Brain microvascular endothelial cell (primary cell): ENCODE data around the gene GOLGA7B.
"Not testable (repeated sequence)": the region's sequence is repeated elsewhere in the genome, so short reads cannot be mapped to it uniquely, and the experiment has no call there.

Experiments used
- DNase-seq: peaks from one replicate; pipeline ENCODE4 v3.0.0-alpha.2; 2020
- H3K27ac ChIP-seq: fragments of 250-450 bp; sonication (Bioruptor Pico); 2 replicates; pipeline ENCODE4 v1.5.1; 2020; ENCODE audit warnings: mild to moderate bottlenecking, moderate library complexity
- H3K27me3 ChIP-seq: fragments of 250-450 bp; sonication (Bioruptor Pico); replicated peaks from 2 replicates; pipeline ENCODE4 v1.5.1; 2020; ENCODE audit warnings: mild to moderate bottlenecking
- H3K36me3 ChIP-seq: fragments of 250-450 bp; sonication (Bioruptor Pico); replicated peaks from 2 replicates; pipeline ENCODE4 v1.5.1; 2020; ENCODE audit warnings: mild to moderate bottlenecking
- H3K4me3 ChIP-seq: 2 replicates; pipeline ENCODE4 v1.5.1; 2011; ENCODE audit warnings: low read depth, mild to moderate bottlenecking, control low read depth, low read length, moderate library complexity
- in situ Hi-C: cut with HindIII; loops from 2 replicates; pipeline ENCODE4 v1.10.0; 2017; ENCODE audit warnings: low sequenced_read_pairs, low pct_ligation_motif_present
- TF ChIP-seq, protein P1 (sequence below): IDR thresholded peaks from 2 replicates; pipeline ENCODE4 v1.5.1; 2011; ENCODE audit warnings: low read depth, mild to moderate bottlenecking, moderate library complexity, low read length, control low read depth, inconsistent platforms; ENCODE audit errors: missing control alignments

Gene GOLGA7B

DNA sequence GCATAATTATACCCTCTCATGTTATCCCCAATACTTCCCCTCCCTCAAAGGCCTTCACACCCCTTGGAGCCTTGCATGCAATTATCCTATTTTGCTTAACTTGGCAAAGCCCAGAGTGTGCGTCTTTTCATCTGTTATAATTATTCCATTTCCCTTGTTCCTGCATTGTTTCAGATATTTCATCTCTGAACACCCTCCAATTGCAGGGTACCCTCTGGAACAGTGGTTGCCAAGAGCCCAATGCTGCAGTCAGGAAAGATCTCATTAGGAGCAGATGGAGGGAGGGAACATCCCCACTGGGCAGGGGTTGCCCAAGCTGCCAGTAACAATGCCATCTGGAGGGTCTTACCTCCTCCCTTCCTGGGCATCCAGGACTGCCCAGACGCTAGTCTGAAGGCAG, 18.4 kb upstream of the GOLGA7B start:
- peaks cover 3% of the 10 kb centered on the region for H3K27me3 ChIP-seq
- in situ Hi-C loops = no loop called here
- H3K36me3 ChIP-seq = no peaks in the 10 kb centered on the region
- no peak for DNase-seq
- TF ChIP-seq, protein P1, sequence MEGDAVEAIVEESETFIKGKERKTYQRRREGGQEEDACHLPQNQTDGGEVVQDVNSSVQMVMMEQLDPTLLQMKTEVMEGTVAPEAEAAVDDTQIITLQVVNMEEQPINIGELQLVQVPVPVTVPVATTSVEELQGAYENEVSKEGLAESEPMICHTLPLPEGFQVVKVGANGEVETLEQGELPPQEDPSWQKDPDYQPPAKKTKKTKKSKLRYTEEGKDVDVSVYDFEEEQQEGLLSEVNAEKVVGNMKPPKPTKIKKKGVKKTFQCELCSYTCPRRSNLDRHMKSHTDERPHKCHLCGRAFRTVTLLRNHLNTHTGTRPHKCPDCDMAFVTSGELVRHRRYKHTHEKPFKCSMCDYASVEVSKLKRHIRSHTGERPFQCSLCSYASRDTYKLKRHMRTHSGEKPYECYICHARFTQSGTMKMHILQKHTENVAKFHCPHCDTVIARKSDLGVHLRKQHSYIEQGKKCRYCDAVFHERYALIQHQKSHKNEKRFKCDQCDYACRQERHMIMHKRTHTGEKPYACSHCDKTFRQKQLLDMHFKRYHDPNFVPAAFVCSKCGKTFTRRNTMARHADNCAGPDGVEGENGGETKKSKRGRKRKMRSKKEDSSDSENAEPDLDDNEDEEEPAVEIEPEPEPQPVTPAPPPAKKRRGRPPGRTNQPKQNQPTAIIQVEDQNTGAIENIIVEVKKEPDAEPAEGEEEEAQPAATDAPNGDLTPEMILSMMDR = no peak
- no peak overlapping the region for H3K27ac ChIP-seq
- H3K4me3 ChIP-seq = no peak overlapping the region

DNA sequence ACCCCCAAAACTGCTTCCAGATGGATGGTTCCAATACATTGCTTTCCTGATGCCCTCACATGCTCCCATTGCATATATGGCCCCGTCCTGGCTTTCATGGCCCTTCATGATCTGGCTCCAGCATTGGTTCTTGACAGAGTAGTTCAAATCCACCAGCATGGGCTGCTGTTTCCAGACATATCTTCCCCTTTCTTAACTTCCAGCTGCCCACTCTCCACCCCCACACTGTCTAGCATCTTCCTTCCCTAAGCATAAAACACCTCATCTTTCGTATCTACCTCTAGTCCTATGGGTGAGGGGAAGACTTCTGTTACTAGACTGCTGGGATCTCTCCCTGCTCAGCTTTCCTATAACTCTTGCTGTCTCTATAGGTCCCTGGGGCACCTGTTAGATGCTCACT, 13.2 kb upstream of the GOLGA7B start:
- H3K4me3 ChIP-seq = no peak overlapping the region
- in situ Hi-C loops = no loop called here
- TF ChIP-seq, protein P1 = no peak
- no peaks in the 10 kb centered on the region for H3K36me3 ChIP-seq
- DNase-seq = no peak
- peaks cover 3% of the 10 kb centered on the region for H3K27me3 ChIP-seq
- H3K27ac ChIP-seq = no peak overlapping the region

DNA sequence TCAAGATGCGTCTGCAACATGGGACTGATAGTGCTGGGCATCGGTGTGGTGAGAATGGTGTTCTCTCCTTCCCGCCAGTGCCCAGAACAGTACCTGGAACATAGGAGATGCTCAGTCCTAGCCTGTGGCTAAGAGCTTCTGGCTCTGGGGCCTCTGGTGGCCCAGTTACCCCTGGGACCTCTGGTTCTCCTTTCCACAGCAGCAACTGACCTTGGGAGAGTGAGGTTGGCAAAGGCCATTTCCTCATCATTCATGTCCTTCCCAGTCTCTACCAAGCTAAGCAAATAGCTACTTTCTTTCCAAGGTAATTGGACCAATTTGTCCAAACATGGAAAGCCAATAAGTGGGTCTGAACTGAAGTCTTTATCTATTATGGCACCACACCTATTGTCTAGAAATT, 11.6 kb upstream of the GOLGA7B start:
- Histone ChIP-seq H3K27ac (no peak overlapping the region), H3K4me3 (no peak overlapping the region), H3K27me3 (peaks cover 3% of the 10 kb centered on the region), H3K36me3 (no peaks in the 10 kb centered on the region)
- DNase-seq = no peak
- TF ChIP-seq, protein P1 = no peak
- in situ Hi-C loops = no loop called here

DNA sequence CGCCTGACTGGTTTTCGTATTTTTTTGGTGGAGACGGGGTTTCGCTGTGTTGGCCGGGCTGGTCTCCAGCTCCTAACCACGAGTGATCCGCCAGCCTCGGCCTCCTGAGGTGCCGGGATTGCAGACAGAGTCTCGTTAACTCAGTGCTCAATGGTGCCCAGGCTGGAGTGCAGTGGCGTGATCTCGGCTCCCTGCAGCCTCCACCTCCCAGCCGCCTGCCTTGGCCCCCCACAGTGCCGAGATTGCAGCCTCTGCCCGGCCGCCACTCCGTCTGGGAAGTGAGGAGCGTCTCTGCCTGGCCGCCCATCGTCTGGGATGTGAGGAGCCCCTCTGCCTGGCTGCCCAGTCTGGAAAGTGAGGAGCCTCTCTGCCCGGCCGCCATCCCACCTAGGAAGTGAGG, 8.5 kb upstream of the GOLGA7B start:
- H3K27me3 ChIP-seq, H3K36me3 ChIP-seq, DNase-seq, H3K27ac ChIP-seq, in situ Hi-C loops, H3K4me3 ChIP-seq: not testable (repeated sequence)

DNA sequence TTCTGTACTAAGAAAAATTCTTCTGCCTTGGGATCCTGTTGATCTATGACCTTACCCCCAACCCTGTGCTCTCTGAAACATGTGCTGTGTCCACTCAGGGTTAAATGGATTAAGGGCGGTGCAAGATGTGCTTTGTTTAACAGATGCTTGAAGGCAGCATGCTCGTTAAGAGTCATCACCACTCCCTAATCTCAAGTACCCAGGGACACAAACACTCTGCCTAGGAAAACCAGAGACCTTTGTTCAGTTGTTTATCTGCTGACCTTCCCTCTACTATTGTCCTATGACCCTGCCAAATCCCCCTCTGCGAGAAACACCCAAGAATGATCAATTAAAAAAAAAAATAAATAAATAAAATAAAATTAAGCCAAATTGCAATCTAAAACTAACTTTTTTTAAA, 7.5 kb upstream of the GOLGA7B start:
- H3K36me3 ChIP-seq, H3K27me3 ChIP-seq, in situ Hi-C loops, H3K27ac ChIP-seq, DNase-seq, H3K4me3 ChIP-seq: not testable (repeated sequence)

DNA sequence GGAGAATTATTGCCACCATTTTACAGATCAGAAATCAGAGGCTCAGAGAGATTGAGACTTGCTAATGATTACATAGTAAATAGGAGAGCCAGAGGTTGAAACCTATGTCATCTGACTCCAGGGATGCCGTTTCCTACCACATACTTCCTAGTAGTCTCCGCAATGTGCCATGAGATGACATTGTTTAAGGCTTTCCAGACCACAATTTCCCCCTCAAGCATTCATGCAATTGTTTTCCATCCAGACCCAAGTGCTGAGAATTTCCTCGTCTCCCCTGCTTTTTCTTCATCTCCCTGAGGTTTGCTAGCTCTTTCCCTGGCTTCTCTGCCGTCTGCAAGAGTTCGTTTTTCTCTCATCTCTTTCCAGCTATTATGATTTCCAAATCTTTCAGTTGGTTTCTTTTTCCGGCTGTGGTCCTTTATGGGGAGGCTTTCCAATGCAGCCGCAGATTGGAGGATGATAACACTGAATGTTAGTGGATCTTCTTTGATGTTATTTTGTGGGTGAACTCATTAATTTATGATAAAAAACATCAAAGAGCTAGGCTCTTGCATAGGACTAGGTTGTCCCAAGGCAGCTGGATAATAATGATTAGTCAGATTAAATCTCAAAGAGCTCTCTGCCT, 6.9 kb upstream of the GOLGA7B start:
- Histone ChIP-seq H3K4me3 (no peak overlapping the region), H3K27me3 (peaks cover 2% of the 10 kb centered on the region), H3K36me3 (no peaks in the 10 kb centered on the region), H3K27ac (no peak overlapping the region)
- DNase-seq = no peak
- TF ChIP-seq, protein P1 = no peak
- in situ Hi-C loops = no loop called here

DNA sequence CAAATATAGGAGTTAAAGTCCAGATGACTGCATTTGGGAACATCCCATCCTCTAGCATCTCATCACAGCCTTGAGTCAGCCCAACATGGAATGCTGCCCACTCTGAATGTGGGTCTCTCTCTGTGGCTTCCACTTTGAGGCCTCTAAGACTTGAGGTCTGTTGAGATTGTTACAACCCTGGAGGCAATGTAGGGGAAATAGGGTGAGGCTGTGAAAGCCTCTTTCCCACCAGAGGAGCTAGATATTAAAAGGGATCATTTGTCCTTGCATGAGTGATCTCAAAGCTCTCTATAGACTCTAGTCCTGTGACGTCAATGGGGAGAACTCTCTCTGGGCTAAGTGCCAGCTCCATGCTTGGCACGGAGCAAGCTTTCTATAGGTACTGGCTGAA, 6.4 kb upstream of the GOLGA7B start:
- in situ Hi-C loops = no loop called here
- Histone ChIP-seq H3K27ac (no peak overlapping the region), H3K4me3 (no peak overlapping the region), H3K36me3 (no peaks in the 10 kb centered on the region), H3K27me3 (peaks cover 2% of the 10 kb centered on the region)
- no peak for DNase-seq
- TF ChIP-seq, protein P1 = no peak

DNA sequence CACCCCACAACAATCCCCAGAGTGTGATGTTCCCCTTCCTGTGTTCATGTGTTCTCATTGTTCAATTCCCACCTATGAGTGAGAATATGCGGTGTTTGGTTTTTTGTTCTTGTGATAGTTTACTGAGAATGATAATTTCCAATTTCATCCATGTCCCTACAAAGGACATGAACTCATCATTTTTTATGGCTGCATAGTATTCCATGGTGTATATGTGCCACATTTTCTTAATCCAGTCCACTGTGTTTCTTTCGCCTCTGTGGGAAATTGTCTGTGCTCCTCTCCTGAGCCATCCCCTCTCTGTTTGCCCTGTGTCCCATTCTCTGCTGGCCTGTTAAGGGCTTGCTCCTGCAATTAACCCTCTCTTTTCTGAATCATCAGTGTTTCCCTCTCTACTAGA, 5.7 kb upstream of the GOLGA7B start:
- H3K27me3 ChIP-seq, H3K4me3 ChIP-seq, H3K36me3 ChIP-seq, H3K27ac ChIP-seq, DNase-seq, in situ Hi-C loops: not testable (repeated sequence)
